HG03025 (cell line): ENCODE results near the gene UBE2G1.
"Not testable (repeated sequence)": the region's sequence is repeated elsewhere in the genome, so short reads cannot be mapped to it uniquely, and the experiment has no call there.

Experiments used
- ATAC-seq: cut with Tn5 transposase; IDR thresholded peaks from one replicate; pipeline ENCODE4 v1.9.1; 2021; ENCODE audit warnings: mild to moderate bottlenecking, moderate library complexity; ENCODE audit not compliant: unreplicated experiment, low FRiP score

The UBE2G1 gene

DNA sequence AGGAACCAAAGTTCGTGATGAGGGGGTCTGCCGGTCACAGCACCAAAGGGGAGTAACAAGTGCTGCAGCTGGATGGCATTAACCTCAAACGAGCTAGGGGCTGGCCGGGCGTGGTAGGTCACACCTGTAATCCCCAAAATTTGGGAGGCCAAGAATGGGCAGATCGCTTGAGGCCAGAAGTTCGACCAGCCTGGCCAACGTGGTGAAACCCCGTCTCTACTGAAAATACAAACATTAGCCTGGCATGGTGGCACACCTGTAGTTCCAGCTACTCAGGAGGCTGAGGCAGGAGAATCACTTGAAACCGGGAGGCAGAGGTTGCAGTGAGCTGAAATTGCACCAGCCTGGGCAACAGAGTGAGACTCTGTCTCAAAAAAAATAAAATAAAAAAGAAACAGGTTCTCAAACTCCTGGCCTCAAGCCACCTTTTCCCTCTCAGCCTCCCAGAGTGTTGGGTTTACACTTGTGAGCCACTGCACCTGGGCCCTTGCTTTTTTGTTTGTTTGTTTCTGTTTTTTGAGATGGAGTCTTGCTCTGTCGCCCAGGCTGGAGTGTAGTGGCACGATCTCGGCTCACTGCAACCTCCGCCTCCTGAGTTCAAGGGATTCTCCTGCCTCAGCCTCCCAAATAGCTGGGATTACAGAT lies 9.4 kb upstream of the UBE2G1 start:
- not testable (repeated sequence) for ATAC-seq

DNA sequence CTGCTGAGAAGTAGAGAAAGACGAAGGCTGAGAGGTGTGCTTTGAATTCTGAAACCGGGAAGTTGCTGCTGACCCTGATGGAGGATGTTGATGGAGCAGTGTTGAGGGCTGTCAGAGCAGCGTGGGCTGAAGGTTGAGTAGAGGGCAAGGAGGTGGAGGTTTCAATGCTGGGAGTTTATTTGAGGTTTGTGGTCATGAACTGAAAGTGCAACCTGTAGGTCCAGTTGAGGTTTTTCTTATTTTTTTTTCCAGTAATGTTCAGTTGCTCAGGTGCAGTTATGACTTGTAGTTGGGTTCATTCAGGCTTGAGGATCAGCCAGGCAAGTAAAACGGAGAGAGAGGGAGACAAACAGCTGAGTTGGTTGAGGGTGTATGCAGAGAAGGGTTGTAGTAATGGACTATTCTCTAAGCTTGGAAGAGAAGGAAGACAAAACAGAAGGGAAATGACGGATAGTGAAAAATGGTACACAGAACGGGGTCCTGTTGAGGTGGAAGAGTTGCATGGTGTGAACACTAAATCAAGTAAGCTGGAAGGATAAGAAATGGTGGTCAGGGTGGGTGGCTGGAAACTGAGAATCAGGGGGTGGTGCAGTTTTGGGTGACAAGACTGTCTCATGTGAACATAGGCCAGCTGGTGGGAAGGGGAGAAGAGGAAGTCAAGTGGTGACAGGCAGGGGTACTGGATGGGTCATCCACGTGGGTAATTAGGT lies 8.7 kb upstream of the UBE2G1 start:
- peak; percentile 56 for ATAC-seq

GRCh38 chr17:4369557-4370230 lies 3.2 kb upstream of the UBE2G1 start:
- ATAC-seq = no peak

DNA sequence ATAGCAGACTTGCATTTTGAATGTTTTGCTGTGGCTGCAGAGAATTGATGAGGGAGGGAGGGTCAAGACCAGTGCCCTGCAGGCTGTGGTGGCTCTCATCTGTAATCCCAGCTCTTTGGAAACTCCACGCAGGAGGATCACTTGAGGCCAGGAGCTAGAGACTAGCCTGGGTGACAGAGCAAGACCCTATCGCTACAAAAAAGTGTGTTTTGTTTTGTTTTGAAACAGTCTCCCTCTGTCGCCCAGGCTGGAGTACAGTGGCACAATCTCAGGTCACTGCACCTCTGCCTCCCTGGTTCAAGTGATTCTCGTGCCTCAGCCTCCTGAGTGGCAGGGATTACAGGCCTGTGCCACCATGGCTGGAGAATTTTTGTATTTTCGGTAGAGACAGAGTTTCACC lies 1.9 kb upstream of the UBE2G1 start:
- no peak for ATAC-seq

- not testable (repeated sequence) for ATAC-seq
Observed at GRCh38 chr17:4367177-4367576, 702 bp upstream of the UBE2G1 start.

- ATAC-seq = peak; percentile 19
Observed at GRCh38 chr17:4365628-4366326, 698 bp downstream of the UBE2G1 start.

DNA sequence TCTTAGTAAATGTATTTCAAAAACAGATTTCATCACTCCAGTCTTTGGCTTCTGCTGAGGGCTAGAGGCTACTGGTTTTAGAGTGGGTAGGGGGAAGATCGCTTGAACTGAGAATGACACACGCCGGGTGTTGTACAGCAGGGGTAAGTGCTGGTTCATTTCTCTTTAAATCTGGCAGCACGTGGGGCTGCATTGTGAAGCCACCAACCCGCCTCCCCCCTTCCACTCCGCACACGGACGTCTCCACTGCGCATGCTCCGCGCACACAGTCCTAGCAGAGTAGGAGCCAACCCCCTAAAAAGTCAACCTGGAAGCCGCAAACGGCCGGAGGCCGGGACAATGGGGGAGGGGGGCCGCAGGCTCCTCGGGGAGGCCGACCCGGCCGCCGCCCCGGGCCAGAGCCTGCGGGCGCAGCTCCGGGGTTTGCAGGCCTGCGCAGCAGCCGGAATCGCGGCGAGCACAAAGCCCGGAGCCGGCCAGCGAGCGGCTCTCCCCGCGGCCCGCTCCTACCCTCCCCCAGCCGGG lies 1.3 kb downstream of the UBE2G1 start:
- peak; percentile 29 for ATAC-seq

DNA sequence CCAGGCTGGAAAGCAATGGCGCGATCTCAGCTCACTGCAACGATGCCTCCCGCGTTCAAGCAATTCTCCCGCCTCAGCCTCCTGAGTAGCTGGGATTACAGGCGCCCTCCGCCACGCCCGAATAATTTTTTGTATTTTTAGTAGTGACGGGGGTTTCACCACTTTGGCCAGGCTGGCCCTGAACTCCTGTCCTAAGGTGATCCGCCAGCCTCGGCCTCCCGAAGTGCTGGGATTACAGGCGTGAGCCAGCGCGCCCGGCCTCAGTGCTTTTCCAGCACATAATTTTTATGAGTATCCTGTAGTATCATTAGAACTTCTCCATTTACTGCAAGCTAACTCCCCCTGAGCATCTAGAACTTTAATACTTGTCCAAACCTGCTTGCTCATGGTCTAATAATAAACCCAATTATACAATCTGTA lies 1.8 kb downstream of the UBE2G1 start:
- no peak for ATAC-seq

DNA sequence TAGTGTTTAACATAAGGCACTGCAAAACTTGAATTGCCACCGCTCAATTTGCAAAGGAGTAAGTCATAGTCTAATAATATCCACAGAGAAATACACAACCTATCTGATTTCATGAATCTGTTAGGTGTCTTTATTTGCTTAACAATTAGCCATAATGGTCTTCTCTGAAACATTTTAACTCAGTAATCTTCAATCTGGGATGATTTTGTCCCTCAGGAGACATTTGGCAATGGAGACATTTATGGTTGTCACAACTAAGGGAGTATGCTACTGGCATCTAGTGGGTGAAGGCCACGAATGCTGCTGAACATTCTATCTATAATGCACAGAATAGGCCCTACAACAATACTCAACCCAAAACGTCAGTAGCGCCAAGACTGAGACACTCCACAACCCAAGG lies 4.3 kb downstream of the UBE2G1 start:
- no peak for ATAC-seq

DNA sequence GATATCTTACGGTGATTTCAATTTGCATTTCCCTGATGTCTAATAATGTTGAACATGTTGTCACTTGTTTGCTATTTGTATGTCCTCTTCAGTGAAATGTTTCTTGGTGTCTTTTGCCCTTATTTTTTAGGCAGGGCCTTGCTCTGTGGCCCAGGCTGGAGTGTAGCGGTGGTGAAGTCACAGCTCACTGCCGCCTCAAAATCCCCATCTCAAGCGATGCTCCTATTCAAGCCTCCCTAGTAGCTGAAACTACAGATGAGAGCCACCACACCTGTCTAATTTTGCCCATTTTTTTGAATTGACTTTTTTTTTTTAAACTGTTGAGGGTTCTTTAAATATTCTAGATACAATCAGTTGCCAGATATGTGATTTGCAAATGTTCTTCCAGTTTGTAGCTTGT lies 8.3 kb downstream of the UBE2G1 start:
- no peak for ATAC-seq

DNA sequence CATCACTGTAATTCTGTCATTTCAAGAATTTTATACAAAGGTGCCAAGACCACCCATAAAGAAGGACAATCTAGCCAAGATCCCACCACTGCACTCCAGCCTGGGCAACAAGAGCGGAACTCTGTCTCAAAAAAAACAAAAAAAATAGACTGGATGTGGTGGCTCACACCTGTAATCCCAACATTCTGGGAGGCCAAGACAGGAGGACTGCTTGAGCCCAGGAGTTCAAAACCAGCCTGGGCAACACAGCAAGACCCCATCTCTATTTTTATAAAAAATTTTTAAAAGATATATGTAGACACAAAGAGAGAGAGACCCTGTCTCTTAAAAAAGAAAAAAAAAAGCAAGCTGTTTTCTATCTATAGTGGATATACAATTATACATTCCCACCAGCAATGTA lies 8.8 kb downstream of the UBE2G1 start:
- no peak for ATAC-seq

- no peak for ATAC-seq
Observed at GRCh38 chr17:4357030-4357628, 9.3 kb downstream of the UBE2G1 start.

DNA sequence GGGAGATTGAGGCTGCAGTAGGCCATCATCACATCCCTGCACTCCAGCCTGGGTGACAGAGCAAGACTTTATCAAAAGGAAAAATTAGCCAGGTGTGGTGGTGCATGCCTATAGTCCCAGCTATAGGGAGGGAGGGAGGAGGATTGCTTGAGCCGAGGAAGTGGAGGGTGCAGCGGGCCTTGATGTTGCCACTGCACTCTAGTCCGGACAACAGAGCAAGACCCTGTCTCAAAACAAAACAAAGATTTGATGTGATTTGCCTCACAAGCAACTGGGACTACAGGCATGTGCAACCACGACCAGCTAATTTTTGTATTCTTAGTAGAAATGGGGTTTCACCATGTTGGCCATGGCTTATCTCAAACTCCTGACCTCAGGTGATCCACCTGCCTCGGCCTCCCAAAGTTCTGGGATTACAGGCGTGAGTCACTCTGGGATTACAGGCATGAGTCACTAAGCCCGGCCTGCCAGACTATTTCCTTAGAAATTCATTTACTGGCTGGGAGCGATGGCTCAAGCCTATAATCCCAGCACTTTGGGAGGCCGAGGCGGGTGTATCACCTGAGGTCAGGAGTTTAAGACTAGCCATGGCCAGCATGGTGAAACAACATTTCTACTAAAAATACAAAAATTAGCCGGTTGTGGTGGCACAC lies 11.5 kb downstream of the UBE2G1 start:
- ATAC-seq = no peak

DNA sequence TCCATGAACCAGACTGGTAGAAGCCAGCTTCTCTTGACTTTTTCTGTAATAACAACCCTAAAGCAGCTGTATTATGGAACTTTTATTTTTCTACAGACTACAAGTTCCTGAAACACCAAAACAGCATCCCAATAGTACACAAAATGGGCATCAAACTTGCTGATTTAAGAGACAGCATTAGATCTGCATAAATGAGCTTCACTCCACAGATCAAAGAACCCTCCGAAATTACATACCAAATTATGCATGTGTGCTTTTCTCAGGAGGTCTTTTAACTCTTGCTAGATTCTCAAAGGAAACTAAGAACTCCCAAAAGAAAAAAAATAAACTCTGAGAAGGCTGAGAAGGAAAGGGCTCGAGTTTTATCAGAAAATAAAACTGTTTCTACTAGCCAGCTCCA lies 12.3 kb downstream of the UBE2G1 start:
- ATAC-seq = no peak

GRCh38 chr17:4350214-4350613 lies 16.3 kb downstream of the UBE2G1 start:
- not testable (repeated sequence) for ATAC-seq

GRCh38 chr17:4345581-4346252 lies 20.8 kb downstream of the UBE2G1 start:
- ATAC-seq = no peak

GRCh38 chr17:4344926-4345325 lies 21.5 kb downstream of the UBE2G1 start:
- ATAC-seq = no peak

GRCh38 chr17:4342535-4342934 lies 23.9 kb downstream of the UBE2G1 start:
- ATAC-seq = no peak

- ATAC-seq = no peak
Observed at GRCh38 chr17:4341616-4341977, 24.9 kb downstream of the UBE2G1 start.
